NCI-H1105 treated with DMSO at 0.1 percent for 48 hours (cell line): ENCODE data around the gene MCC.

ENCODE experiments used
- DNase-seq: peaks from one replicate; lab custom pipeline; 2025; lab: John Stamatoyannopoulos, UW

Gene MCC

GRCh38 chr5:113223831-113224604 lies 264.2 kb downstream of the MCC start:
- DNase-seq = no peak

DNA sequence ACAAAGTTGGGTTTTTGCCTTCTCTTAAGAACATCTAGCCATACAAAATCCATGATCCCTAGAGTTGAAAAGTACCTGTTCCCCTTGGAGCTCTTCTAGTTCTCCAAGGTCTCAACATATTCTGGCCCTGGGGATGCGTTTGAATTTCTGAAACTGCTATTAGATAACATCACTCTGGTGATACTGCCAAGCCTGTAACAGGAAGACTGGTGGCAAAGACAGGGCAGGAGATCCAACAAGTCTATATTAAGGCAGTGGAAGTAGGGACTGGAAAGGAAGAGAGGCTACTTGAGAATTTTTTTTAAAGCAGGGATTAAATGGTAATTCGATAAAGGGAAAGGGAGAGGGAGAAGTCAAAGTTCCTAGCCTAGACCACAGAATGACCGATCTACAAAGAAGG lies 264.9 kb downstream of the MCC start:
- no peak for DNase-seq

DNA sequence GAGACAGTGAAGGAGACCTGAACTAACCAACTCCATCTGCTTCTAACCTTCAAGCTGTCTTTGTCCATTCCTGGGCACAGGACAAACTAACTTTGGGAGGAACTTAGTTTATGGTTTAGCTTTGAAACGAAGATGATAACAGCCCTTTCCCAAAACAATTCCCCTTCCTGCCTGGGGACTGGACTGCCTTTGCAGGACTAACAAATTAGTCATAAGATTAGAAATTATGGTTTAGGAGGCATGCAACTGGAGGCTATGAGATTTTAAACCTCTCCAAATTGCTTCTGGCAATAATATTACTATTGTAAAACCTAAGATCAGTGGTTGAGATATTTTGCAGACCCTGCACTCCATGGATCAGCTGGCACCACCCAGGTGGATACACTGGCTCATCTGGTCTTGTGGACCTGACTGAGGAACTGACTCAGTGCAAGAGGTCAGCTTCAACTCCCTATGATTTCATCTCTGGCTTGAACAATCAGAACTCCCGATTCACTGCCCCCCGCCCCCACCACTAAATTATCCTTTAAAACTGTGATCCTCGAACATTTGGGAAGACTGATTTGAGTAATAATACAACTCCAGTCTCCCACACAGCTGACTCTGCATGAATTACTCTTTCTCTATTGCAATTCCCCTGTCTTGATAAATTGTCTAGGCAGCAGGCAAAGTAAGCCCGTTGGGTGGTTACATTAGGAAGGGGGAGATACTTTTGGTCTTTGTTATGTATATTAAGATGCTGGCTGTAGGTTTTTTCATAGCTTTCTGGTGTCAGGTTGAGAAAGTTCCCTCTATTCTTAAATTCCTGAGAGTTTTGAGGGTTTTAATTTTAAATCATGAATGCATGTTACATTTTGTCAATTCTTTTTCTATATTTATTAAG lies 266.7 kb downstream of the MCC start:
- no peak for DNase-seq

DNA sequence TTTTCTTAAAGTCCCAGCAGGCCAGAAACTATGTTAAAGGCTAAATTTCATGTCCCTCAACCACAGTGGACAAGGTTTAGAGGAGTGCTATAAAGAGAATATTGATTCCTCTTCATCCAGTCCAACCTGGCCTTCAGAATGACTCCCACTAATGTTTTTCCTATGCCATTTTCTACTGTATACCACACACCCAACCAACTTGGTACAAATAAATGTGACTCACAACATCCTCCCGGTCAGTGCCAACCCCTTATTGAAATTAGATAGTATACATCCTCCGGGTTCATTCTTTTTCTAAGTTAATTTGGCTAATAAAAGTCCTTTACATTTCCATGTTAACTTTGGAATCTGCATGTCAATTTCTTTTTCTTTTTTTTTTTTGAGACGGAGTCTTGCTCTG lies 268.6 kb downstream of the MCC start:
- no peak for DNase-seq

GRCh38 chr5:113218906-113219517 lies 269.2 kb downstream of the MCC start:
- DNase-seq = no peak

- DNase-seq = no peak
These were observed 270.1 kb downstream of the MCC start for GRCh38 chr5:113218200-113218599.

DNA sequence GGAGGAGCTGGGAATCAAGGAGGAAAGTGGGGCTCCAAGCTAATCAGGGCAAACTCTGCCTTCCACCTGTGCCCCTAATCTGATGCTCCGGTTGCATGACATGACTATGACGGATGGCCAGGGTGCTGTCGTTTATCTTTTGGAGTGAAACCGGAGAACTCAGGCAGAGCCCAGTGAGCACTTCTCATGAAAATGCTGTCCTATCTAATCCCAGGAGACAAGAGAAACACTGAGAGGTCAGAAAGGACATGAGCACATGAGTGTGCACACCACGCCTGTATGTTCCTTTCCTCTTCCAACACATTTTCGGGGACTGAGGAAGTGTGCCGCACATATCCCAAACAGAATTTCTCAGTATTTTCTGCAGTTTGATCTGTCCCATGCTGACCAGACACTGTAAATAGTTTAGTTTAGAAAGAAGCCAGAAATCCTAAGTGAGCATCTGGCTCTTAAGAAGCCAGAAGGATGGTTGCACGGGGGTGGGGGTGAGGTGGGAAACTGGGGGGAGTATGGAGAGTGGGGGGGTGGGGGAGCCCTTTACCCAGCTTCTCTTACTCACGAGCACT lies 270.6 kb downstream of the MCC start:
- DNase-seq = no peak

DNA sequence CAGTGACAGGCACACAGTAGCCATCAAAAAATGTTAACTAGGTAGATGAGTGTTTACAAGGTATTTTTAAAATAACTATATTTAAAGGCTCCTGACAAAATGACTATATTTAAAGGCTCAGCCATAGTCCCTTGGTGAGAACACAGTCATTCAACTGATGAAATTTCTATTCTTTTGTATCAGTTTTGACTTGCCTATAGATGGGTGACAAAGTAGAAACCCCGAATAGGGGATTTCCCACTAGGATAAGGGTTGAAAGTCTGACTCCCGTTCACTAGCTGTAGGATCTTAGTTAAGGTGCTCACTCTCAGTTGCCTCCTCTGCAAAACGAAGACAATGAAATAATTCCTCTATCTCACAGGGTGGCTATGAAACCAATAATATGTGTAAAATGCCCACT lies 271.7 kb downstream of the MCC start:
- no peak for DNase-seq

DNA sequence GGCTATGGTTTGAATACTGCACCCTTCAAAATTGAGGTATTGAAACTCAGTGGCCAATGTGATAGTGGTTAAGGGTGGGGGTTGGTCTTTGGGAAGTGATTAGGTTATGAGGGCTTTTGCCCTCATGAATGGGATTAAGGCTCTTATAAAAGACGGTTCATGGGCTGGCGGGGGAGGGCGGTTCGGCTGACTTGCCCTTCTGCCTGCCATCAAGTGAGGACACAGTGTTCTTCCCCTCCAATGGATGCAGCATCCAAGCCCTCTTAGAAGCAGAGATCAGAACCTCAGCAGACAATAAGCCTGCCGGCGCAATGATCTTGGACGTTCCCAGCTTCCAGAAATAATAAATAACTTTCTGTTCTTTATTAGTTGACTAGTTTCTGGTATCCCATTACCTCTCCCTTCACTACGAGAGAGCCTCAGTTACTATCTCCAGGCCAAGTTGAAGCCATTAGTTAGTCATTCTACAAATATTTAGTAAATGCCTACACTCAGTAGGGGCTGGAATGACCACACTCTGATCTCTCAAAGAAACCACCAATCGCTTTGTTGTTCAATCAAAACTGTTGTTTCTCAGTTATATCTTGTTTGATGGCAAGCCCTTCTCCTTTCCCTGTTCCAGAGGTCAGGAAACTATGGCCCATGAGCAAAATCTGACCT lies 272.7 kb downstream of the MCC start:
- DNase-seq = no peak

DNA sequence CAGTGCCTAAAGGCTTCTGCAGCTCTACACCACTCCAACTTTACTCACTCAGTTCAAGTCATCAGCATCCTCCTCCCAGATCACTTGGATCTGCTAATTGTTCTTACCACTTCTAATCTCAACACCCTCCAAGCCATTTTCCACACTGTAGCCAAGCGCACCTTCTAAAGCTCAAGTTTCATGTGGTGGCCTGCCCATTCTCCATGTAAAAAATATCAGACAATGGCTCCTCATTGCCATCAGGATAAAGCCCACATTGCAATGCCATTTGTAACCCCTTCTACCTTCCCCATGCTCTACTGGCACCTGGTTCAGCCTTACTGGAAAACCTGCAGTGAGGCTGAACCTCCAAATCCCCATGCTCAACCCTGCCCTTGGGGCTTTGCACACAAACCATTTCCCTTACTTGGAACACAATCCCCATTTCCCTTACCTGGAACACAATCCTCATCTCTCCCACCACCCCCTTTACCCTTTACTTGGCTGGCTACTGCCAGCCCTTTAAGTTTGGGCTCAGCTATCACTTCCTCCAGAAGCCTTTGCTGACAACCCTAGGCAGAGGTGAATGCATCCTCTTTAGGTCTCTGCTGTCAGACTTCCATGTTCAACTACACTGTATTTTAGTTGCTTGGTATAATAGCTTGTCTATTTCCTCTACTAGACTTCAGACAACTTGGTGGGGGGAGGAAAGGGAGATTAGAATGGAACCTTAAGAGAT lies 273.5 kb downstream of the MCC start:
- no peak for DNase-seq

DNA sequence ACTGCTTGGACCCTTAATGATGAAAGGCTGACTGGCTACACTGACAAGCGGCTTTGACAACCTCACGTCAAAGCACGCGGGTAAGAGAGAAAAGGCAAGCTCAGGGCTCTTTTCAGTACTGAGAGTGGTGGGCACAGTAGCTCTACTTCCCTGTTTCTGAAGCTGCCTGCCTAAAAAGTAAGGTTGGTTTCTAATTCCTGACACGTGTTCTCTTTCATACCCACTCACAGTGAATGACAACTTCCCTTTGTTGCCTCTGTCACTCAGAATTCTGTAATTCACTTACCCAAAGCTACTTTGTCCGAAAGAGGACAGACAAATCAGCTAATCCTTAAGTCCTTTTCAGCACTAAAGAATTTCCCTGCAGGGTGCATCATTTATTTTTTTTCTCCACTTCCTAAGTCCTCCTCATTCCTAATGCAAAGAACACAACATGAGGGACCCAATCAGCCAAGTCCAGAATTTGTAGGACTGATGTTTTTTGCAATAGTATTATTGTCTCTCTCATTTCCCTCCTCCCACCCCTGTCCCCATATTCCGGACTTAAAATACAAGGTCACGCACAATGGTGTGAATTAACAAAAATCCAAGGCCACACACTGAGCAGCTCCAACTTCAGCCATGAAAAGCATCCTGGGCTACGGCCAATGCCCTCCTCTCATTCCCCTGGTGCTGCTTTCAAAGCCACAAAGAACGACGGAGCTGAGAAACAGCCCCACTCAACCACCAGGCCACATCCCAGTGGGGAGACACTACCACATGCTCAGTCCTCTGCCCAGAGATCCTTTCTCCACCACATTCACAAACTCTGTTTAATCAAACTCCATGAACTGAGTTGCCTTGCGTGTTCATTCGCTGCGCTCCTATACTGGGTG lies 274.5 kb downstream of the MCC start:
- DNase-seq = no peak

DNA sequence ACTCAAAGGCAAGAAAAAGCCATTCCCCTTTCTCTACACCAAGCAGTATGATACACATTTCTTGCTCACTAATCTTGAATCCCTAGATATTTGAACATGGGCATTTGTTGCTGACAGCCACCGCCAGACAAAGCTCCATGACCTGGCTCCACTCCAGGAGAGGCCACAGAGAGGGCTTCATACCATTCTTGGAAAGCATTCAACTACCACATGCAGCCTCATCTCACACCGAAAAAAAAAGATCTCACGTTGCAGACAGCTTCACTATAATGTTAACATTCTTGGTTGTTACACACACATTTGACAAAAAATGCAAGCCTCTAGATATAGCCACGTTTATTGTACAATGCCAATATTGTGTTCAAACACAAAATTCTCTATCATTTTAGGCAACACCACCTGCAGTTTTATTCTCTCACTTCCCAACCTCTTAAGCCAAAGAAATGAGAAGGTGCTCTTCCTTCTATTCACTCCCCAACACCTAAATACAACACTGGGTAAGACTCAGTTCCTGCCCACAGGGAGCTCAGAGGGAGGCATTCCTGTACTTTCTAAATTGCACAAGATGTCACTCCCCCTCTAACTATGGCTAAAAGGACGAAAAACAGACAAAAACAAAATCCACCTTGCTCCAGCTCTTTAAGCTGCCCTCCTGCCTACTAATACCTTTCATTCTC lies 275.9 kb downstream of the MCC start:
- DNase-seq = peak; percentile 66

- DNase-seq = no peak
These were observed 278.8 kb downstream of the MCC start for GRCh38 chr5:113209498-113209897.

GRCh38 chr5:113205807-113206206 lies 282.4 kb downstream of the MCC start:
- DNase-seq = no peak

GRCh38 chr5:113205323-113205722 lies 282.9 kb downstream of the MCC start:
- no peak for DNase-seq

DNA sequence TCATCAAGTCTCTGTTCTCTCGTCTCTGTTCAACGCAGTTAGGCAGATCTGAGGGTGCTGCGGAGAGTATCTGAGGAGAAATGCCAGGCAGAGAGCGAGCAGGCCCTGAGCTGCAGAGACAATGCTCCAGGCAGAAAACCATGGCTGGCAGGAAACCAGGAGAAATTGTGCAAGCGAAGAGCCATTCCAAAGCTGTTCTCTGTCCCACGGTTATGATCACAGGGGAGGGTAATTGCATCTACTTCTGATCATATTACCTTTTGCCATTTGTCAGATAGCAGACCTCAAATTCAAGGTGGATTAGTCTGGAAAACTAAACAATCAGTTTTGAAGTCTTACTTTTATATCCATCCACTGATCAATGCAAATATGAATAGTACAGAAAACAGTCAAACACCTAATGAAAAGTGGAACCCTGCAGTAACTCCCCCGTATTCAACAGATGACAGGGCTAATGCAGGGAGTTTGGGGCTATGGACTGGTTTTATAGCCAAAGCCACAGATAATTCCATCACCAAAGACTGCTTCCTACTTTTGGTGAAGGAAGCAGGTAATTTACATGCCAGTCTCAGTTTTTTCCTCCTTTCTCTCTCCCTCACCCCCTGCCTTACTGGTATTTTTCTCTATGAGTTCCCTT lies 283.6 kb downstream of the MCC start:
- DNase-seq = no peak

DNA sequence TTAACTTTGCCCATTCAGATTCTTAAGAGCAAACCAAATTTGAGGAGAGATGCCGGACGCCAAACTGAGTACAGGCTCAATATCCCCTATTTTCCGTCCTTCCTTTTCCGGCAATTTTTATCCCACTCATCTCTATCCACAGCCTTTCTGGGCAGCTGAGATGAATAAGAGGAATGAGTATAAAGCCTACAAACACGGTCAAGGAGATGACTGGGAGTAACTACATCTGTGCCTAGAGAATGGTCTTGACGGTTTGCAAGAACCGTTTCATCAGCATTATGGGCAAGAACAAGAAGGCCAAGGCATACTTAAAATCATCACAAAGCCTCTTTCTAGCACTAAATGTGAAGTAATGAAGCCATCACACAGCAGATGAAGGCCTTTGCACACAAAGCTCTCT lies 284.3 kb downstream of the MCC start:
- no peak for DNase-seq

DNA sequence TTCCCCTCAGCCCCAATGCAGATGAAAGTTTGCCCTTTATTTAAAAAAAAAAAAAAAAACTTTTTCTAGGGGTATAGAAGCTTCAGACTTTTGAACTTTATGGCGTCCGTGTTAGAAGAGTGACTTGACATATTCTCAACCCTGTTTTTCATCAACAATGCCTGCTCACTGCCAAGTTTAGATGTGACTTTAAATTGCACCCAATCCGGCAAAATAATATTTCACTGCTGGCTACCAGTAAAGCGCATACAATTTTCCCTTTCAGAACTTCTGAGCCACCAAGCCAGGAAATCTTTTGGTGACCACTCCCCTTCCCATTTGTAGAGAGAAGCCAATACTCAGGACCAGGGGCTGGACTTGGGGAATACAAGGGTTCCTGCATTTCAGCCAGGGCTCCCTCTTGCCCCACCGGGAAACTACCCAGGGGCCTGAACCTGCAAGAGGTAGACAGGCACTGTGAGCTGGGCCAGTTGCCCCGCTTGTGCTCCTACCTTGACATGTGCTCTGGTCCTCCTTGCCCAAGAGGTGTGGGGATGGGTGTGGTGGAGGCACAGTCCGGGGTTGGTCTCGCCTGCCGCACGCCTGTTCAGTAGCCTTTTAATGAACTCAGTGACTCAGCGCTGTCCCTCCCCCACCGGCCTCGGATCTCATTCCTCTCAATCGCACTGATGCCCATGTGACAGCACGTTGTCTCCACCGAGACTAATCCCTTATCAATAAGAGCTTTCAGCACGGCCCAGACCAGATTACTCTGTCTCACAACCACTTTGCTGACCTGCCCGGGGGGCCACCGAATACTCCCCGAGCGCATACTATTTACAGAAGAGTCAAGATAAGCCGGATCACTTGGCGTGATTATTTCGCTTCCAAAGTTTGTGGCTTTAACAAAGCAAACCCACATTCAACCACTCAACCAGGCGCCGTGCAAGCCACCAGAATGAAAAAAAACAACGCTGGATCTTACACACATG lies 285.2 kb downstream of the MCC start:
- no peak for DNase-seq
